HT1080 (cell line): ENCODE results near the gene C11orf65. TPM values are rescaled to one million over a fixed set of nuclear protein-coding genes. Genes with fewer than 3 reads are reported as not detected.
"Not testable (repeated sequence)": the region's sequence is repeated elsewhere in the genome, so short reads cannot be mapped to it uniquely, and the experiment has no call there.

Experiments used
- DNase-seq: peaks from one replicate; pipeline ENCODE4 v3.0.0-alpha.2; 2015; ENCODE audit warnings: low read depth
- total RNA-seq: library from RNA; depleted of rRNA; stranded (reverse); fragments of >200 nt; shearing (Covaris generic); gene quantifications from 2 replicates; pipeline ENCODE4 v1.2.3, GENCODE V29; 2014

Gene C11orf65
- total RNA-seq, 1 experiment from 2014 or later: not detected

DNA sequence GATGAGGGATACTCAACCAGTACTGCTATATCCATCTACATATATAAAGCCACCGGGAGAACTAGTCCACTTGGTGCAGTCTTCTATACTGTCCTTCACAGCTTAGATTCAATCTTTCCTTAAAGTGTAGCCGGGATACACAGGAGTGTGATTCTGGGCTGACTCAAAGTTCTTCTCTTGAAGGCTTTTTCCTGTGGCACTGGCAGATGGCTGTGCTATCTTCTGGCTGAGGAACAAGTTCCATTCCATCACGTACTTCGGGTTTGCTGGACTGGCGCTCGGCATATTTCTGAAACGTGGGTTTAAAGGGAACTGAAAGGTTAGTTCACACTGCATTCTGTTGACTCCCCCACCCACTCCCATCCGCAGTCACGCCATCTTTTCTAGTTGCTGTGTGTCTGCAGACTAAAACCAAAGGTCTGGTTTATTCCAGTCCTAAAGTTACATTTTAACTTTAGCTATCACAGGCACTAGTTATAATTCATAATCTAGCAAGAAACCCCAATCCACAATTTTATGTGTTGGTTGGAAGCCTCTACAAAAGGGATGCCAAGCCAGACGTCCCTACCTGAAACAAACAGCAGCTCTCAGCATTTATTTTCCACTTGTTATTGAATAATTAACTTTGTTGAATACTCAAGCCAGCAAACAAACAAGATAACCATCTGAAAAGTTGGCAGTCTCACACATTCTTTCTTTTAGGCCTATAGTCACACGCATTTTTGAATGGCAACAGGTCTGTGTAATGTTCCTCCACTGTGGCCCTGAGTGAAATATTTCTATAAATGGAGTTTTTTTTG, 7.5 kb upstream of the C11orf65 start:
- DNase-seq: no peak

DNA sequence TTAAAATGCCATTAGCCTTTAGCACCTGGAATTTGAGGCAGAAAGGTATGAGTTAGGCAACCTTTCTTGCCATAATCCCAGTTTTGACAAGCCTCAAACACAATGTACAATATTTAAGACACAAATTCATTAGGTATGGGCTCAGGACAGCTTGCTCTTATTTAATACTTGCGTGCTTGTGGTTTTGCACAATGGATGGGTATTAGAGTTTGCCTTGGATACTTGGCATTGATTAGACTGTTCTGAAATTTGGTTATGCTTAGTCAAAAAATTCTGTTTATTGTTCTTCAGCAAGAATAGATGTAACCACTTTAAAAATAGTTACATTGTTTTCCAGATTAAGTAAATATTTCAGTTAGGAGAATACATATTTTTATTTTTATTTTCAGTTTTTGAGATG, 5.4 kb upstream of the C11orf65 start:
- no peak for DNase-seq

- no peak for DNase-seq
Measured at GRCh38 chr11:108468478-108468864, 1.1 kb upstream of the C11orf65 start.

DNA sequence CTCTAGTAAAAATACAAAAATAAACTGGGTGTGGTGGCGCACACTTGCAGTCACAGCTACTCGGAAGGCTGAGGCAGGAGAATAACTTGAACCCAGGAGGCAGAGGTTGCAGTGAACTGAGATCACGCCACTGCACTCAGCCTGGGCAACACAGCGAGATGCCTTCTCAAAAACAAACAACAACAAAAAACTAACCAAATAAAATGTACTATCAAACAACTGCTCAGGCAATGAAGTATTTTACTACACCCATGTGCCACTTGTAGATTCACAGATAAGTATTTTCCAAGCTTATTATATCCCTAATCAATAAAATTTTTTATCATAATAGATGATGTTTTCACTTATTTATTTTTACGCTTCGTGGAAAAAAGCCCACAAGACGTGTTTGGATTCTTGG, 924 bp downstream of the C11orf65 start:
- DNase-seq: no peak

- DNase-seq: no peak
Measured at GRCh38 chr11:108453207-108453835, 14.0 kb downstream of the C11orf65 start.

- not testable (repeated sequence) for DNase-seq
Measured at GRCh38 chr11:108441445-108441844, 25.9 kb downstream of the C11orf65 start.

DNA sequence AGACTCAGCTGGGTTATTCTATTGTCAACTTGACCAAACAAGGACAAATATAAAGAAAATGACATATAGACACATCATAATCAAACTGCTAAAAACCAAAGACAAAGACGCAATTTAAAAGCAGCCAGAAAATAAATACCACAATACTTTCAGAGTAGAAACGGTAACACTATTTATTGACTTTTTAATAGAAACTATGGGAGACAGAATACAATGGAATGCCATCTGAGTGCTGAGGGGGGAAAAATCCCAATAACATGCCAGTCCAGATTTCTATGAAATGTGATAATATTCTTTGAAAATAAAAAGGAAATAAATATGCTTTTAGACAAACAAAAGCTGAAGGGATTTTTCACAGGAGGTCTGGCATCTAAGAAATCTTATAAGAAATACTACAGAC, 30.7 kb downstream of the C11orf65 start:
- DNase-seq: no peak

GRCh38 chr11:108435066-108435465, 32.3 kb downstream of the C11orf65 start:
- no peak for DNase-seq

GRCh38 chr11:108432783-108433182, 34.5 kb downstream of the C11orf65 start:
- peak; percentile 38 for DNase-seq

- no peak for DNase-seq
Measured at GRCh38 chr11:108431997-108432396, 35.3 kb downstream of the C11orf65 start.

DNA sequence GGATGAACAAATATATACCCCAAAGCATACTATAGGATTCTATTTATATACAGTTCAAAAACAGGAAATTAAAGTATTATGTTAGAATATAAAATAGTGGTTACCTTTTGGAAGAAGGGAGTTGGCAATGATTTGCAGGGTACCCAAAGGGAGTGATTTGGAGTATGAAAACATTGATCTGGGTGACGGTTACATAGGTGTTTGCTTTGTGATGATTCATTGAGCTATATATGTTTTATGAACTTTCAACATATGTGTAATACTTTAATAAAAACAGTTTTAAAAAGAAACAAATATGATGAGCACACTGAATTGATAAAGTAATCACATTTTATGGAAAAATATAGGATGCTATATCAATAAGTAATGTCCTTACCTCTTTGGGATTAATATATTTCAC, 36.0 kb downstream of the C11orf65 start:
- no peak for DNase-seq

GRCh38 chr11:108417551-108417950, 49.8 kb downstream of the C11orf65 start:
- DNase-seq: peak; percentile 26

GRCh38 chr11:108414958-108415357, 52.4 kb downstream of the C11orf65 start:
- no peak for DNase-seq

- DNase-seq: no peak
Measured at GRCh38 chr11:108405706-108406105, 61.6 kb downstream of the C11orf65 start.

DNA sequence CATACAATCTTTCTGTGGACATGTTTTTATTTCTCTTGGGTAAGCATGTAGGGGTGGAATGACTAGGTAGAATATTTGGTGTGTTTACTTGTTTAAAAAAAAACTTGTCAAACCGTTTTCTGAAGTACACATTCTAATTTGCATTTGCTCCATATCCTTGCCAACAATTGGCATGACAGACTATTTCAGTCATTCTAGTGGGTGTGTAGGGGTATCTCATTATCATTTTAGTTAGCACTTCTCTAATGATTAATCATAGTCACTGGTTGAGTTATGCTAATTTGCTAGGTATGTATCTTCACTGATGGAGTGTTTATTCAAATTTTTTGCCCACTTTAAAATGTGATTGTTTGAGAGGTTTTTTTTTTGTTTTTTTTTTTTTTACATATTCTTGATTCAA, 64.3 kb downstream of the C11orf65 start:
- no peak for DNase-seq

GRCh38 chr11:108402241-108402640, 65.1 kb downstream of the C11orf65 start:
- no peak for DNase-seq

DNA sequence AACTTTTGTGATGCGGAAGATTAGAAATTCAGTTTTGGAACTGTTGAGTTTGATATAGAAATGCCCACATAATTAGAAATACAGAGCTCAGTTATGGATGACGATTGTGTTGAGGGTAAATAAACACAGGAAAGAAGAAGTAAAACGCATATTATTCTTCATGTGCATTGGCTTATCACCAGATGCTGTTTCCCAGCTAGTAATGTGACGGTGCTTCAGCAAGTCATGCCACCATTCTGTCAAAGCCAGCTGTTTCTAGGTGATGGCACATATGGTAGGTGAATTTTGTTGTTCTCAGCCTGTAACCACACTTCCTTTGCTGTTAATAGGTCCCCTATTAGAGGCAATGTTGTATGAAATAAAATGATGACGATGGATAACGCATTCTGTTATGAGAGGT, 68.9 kb downstream of the C11orf65 start:
- DNase-seq: no peak

- not testable (repeated sequence) for DNase-seq
Measured at GRCh38 chr11:108396672-108397071, 70.7 kb downstream of the C11orf65 start.

- no peak for DNase-seq
Measured at GRCh38 chr11:108394744-108395284, 72.5 kb downstream of the C11orf65 start.

- no peak for DNase-seq
Measured at GRCh38 chr11:108393046-108393445, 74.3 kb downstream of the C11orf65 start.

DNA sequence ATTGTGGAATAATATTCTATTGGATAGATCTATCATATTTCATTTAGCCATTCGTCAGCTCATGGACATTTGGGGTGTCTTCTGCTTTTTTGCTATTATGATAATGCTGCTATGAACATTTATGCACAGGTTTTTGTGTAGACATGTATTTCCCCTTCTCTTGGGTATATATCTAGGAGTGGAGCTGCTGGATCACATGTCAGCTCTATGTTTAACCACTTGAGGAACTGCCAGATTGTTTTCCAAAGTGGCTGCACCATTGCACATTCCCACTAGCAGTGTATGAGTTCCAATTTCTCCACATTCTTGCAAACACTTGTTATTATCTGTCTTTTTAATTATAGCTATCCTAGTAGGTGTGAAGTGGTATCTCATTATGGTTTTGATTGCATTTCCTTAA, 75.0 kb downstream of the C11orf65 start:
- no peak for DNase-seq

DNA sequence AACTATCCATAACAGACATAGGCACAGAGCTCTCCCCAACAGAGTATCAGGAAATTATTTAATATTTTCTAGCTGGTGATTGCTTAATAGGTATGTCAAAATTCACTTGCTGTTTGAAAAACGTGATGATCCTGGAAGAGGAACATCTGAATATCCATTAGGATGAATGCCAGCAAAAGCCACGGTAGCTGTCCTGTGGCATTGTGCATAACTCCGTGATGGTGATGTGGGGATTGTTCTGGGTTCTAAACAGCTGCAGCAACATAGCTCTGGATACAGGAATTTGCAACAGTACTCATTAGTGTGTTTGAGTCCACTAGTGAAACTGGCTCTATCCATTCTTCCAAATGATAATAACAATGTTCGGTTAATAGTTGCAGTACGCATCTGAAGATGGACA, 78.8 kb downstream of the C11orf65 start:
- no peak for DNase-seq

GRCh38 chr11:108373505-108373904, 93.8 kb downstream of the C11orf65 start:
- DNase-seq: not testable (repeated sequence)
